HG02588 (cell line): ENCODE data around the gene SMIM5.

Source experiments
- ATAC-seq: cut with Tn5 transposase; IDR thresholded peaks from one replicate; pipeline ENCODE4 v1.9.1; 2021; ENCODE audit warnings: mild to moderate bottlenecking, moderate library complexity; ENCODE audit not compliant: unreplicated experiment

Gene SMIM5

DNA sequence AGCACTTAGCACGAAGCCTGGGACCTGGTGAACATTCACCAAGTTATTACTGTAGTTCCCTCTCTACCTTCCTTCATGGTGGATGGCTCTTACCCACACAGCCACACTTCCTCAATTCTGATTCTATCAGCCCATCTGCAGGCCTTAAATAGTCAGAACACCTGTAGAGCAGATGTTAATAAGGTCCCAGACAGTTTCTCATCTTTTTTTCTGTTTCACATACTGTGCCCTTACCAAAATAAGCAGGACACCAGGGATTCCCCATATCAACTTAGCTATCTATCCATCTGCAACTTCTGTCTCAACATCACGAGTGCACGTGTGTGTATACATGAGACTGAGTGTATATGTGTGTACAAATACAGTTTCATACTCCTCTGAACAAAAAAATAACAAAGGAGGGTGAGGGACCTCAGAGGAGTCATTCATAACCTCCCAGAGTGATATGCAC, 30.9 kb downstream of the SMIM5 start:
- ATAC-seq, result peak; percentile 53

DNA sequence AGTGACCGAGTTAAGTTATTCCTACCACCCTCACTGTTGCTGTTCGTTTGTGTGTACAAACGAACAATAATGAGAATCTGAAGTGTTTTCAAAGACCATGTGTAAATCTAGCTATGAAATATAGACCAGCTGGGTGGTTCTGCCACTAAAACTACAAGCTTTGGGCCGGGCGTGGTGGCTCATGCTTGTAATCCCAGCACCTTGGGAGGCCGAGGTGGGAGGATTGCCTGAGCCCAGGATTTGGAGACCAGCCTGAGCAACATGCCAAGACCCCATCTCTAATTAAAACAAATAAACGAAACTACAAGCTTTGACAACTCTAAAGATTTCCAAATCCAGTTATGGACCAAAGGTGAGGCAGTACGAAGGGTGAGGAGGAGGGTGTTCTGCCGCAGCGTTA, 32.7 kb downstream of the SMIM5 start:
- no peak for ATAC-seq

DNA sequence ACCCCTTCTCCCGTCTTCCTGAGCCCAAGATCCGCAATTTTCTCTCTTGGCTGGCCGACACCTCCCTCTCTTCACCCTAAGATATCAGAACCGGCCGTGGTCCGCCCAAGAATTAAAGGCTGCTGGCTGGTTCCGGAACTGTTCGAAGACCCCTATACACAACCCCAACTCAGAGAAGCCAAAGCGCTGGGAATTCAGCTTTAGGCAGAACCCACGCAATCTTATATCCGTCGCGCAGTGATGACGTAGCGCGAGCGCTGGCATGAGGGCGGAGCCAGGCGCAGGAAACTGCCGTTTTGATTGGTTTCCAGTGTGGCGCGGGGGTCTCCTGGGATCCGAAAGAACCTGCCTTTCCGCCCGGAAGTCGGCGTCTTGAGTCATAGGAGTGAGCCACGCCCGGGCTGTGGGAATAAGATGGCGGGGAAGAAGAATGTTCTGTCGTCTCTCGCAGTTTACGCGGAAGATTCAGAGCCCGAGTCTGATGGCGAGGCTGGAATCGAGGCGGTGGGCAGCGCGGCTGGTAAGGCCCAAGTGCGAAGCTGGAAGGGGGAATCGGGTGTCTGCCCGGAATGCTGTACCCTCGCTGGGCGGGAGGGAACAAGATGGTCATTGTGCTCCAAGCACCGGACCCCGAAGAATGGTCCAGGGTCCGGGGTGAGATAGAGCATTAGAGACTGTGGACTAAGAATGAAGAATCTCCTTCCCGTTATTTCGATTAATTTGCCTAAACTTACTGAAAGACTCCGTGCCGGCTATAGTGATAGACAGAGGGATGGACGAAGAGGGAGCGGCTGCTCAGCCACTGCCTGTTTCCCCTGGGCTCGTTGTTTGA, 33.9 kb downstream of the SMIM5 start, which contains the start of the genes RECQL5 and SAP30BP:
TSS of gene RECQL5 (minus strand) at position 196 of the 832 bp plus-strand sequence. CDS start 597 bp downstream, outside the sequence.
TSS of gene SAP30BP (plus strand) at position 380 of the 832 bp plus-strand sequence. CDS start at position 415, 35 bp downstream.
- peak; percentile 78 for ATAC-seq

DNA sequence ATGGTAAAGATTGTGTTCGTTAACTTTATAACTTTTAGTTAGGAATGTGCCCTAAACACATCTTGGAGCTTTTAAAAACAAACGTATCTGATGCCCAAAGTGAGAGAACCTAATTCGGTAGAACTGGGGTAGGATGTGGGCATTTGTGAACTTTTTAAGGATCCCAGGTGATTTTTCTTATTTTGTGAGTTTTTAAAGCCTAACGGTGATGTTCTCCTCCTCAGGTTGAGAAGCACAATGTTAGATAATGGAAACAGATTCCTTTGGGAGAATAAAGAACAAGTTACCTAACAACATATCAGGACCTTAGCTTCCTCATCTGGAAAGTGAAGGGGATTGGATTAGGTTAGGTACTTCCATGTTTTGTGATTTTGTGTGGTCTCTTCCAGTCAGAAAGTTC, 34.6 kb downstream of the SMIM5 start:
- no peak for ATAC-seq

DNA sequence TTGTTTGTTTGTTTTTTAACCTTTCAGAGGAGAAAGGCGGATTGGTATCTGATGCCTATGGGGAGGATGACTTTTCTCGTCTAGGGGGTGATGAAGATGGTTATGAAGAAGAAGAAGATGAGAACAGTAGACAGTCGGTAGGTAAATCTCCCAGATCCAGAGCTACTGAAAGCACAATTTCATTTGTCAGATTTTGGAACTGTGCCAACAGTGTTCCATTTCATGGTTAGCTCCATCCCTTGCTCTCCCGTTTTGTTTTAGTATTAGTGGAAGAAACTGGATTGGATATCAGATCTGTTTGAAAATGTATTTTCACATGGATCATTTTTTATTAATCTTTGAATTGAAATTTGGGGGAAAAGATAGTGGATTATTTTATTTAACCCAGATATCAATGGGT, 35.3 kb downstream of the SMIM5 start:
- ATAC-seq, result no peak

DNA sequence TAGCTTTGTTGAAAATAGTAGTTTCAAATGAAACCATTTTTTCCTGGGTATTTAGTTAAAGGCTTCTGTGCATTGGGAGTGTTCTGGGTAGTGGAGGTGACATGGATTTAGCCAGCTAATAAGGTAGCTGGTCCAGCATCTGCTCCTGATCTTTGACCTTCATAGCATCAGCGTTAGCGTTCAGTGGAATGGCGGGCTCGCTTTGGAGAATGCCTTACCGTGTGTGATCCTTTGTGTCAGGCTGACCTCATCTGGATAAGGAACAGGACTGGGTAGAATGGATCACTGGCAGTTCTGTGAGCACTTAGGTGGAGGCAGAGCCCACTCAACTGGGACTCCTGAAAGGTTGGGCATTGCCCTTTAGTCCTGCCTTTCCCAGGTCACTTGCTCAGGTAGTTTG, 37.6 kb downstream of the SMIM5 start:
- ATAC-seq, result no peak

DNA sequence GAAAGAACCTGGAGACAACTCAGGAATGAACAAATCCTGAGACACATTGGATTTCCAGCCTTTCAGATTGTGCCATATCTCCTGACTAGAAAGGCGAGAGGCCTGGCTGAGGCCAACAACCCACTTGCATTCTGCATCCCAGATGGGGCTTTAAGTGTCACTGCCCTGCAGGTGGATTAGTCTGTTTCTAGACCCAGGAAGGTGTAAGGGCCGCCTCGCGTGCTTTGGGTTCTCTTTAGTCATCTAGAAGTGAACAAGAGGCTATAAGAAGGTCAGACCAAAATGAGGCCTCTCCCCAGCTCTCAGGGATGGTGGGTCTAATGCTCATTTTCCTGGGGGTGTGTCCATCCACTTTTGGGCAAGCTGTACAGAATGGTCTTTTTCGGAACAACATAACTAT, 38.8 kb downstream of the SMIM5 start:
- no peak for ATAC-seq

DNA sequence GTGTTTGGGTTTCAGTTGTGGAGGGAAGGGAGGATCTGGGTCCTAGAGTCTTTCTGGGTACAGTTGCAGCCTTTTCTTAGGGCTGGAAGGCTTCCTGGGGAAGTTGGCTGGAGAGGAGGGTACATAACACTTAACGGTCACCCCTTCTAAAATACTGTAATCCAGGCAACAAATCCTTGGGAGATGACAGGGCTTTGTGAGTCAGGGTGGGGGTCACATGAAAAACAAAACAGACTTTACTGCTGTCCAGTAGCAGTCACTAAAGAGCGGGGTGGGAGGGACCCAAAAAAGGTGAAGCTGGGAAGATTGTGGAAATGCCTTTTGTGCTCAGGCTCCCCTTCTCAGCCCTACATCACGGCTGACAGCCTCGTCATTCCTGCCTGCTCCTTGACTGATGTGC, 40.3 kb downstream of the SMIM5 start:
- ATAC-seq, result no peak

DNA sequence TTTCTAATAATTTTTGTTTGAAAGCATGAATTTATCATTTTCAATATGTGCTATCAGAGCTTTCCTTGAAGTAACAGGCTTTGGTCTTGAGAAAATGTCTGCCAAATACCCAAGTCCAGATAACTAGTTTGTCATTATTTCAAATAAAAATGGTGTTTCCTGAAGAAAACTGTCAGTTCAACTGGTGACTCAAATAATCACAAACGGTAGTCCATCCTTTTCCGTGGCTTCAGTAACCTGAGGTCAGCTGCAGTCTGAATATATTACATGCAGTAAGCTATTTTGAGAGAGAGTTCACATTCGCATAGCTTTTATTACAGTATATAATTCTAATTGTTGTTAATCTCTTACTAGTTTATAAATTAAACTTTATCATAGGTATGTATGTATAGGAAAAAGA, 43.2 kb downstream of the SMIM5 start:
- no peak for ATAC-seq

DNA sequence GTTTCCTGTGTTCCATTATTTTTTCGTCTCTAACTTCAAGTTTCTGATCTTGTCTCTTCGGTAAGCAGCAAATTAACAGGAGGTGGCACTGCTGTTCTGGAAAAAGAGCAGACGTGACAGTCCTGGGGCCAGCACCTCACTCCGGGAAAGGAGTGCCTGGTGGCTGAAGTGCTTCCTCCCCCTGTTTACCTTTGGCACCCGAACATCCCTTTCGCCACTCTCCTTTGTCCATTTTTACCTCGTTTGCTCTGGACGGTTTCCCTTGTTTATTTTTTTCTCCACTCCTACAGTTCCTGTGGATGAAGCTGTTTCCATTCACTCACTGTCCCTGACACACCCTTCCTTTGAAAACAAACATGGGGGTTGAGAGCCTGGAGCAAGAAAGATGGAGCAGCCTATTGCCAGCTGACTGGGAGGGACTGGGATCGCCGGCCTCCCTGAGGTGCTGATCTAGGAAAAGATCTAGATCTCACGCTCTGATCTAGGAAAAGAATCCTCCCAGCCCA, 46.5 kb downstream of the SMIM5 start:
- ATAC-seq, result no peak

DNA sequence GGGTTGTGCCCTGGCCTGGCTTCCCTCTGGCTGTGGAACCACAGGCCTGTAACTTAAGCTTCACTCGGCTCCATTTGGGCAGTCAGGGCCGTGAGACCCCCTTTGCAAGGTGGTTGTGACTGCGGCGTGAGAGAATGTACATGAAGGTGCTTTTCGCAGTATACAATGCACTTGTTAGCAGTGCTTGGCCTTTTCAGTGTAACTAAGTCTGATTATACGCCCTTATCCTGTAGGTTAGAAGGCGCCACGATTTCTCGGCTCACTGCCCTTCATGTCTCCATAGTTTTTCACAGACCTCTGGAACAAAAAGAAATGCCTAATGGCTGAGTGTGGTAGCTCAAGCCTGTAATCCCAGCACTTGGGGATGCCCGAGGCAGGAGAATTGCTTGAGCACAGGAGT, 47.2 kb downstream of the SMIM5 start:
- ATAC-seq, result no peak

DNA sequence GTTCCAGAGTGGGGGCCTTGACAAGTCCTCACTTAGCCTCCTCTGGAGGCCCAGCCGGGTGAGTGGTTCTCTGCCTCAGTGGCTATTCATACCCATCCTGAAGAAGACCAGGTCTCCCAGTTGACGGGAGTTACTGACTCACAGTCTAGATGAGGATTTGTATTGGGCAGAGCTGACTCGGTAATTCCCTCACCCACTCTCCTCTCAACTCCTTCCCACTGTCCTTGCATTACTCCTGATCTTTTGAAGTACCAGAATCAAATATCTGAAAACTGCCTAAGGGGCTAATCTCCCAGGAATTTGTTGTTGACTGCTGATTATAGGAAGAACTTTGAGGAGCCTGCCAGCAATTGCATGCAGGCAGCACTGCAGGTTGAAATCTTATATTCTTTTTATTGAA, 48.1 kb downstream of the SMIM5 start:
- no peak for ATAC-seq

DNA sequence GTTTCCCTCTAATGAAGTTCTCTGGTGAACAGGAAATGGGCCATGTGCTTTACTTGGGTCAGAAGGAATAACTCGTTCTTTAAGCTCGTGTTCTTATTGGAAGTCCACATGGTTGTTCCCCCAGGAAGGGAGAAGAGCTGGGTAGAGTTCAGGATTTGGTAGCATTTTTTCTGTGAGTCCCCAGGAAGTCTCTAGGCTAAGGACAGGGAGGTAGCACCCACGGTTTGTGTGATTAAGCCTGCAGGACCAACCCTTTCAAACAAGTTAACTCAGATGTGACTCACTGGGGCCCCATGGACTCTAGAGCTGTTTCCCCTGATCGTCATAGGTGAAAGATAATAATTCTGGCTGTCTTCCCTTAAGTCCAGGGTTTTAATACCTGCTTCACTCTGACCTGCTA, 50.3 kb downstream of the SMIM5 start:
- ATAC-seq, result no peak

DNA sequence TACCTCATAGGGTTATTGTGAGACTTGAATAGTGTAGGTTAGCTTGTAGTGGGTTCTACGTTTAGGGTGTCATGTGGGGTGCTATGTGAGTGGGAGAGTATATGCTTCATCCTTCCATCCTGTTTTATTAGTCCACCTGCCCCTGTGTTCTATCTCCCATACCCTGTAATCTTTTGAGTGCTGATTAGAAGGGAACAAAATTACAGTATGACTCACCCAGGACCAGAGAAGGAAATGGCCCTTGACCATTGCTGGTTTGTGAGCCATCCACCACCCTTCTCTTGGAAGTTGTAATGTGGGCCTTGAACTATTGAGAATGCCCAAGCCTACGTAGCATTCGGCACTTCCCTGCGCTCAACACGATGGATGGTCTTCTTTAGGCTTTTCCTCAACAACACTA, 51.0 kb downstream of the SMIM5 start:
- ATAC-seq, result no peak

DNA sequence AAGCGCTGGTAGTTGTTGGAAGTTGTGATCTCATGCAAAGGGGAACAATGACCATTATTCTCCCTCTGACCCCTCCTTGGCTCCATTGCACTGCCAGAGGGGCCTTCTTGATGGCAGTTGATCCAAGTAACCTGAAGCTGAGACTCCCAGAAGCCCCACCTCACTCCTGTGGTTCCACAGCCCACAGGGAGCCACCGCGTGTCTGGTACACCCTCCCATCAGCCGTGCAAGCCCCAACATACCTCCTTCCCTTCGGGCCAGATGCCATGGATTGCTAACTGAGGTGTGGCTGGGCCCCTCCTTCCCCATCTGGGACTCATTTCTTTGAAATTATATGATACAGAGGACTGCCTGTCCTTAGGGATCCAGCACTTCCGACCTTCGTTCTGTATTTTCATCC, 51.7 kb downstream of the SMIM5 start:
- no peak for ATAC-seq

DNA sequence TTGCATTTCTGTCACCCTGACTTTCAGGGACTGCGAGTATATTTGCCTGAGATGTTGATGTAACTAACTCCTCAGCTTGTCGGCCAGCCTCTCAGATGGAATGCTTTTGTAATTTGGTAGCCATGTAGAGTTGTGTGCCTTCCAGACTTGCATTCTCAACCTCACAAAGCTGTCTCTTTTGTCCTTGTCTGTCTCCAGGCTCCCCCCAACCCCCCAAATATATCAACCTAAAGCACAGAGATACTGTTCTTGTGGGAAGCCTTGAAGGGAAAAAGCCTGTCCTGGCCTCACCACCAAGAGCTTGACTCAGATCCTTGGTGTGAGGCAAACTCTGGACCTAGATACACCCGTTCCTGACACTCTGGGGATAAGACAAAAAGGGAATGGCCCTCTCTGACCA, 52.3 kb downstream of the SMIM5 start:
- no peak for ATAC-seq

DNA sequence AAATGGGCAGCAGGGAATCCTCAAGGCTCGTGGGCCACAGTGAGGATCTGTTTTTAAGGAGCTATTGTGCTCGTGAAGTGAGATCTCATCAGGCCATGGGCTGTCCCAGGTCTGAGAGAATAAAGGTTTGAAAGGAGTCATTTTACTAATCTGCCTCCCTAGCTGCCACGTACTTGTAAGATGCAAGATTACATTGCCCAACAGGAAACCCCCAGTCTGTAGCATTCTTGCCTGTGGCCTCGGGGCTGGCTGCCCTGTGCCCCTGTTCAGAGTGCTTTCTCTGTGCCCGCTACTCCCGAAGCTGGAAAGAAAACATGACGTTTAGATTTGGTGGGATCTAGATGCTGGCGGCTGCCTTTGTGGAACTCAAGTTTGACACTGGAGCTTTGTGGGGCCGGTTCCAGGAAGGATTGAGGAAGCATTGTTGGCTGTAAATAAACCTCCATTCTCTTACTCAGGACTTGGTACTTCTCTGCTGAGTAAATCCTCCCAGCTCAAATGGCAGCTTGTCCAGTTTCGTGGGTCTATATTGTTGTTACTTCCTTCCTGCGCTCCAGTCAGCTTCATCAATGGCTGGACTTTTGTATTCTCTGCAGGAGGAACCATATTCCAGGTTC, 55.1 kb downstream of the SMIM5 start:
- no peak for ATAC-seq

DNA sequence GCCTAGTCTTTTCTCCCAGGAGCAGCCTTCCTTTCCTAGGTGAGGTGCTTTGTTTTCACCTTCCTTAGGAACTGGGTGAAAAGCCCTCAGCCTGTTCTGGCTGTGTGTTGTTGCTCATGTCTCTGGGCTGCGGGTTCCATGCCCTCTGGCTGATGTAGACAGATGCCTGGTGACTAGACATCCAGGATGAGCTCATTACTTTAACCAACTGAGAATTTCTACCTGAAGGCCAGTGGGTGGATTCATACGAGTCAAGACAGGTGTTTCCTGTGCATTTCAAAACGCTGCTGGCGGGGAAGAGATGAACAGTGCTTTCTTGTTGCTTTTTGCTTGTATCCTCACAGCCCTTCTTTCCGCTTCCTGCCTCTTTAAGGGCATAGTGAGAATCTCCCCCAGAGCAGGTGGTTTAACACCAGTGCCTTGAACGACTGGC, 56.2 kb downstream of the SMIM5 start:
- ATAC-seq, result no peak
